SK-N-SH (cell line): ENCODE measurements around the gene PGBD4.
"Not testable (repeated sequence)": the region's sequence is repeated elsewhere in the genome, so short reads cannot be mapped to it uniquely, and the experiment has no call there.

ENCODE experiments used
- IRF3 ChIP-seq: fragments of 150-350 bp; IDR thresholded peaks from 2 replicates; pipeline ENCODE4 v1.6.1; 2016; ENCODE audit warnings: mild to moderate bottlenecking, low read depth, low read length
- YY1 ChIP-seq: IDR thresholded peaks from 2 replicates; pipeline ENCODE4 v1.4.0; 2012; ENCODE audit warnings: low read depth, mild to moderate bottlenecking

GRCh38 chr15:34120420-34120819, 18.5 kb downstream of the PGBD4 start:
- not testable (repeated sequence) for TF ChIP-seq IRF3, YY1
